Hepatocyte (in vitro differentiated cells): ENCODE measurements around the gene IGLL5. TPM values are rescaled to one million over a fixed set of nuclear protein-coding genes. Genes with fewer than 3 reads are reported as not detected.

Experiments used
- DNase-seq: peaks from one replicate; pipeline ENCODE4 v3.0.0-alpha.2; 2016; ENCODE audit warnings: low spot score
- H2AFZ ChIP-seq: fragments of 200-600 bp; sonication (generic); 2 replicates; pipeline ENCODE4 v1.6.0; 2016; ENCODE audit warnings: antibody characterized with exemption, mild to moderate bottlenecking
- H3K27ac ChIP-seq: fragments of 200-600 bp; sonication (generic); 2 replicates; pipeline ENCODE4 v1.5.1; 2016; ENCODE audit warnings: mild to moderate bottlenecking
- H3K27me3 ChIP-seq: fragments of 200-600 bp; sonication (generic); 2 replicates; pipeline ENCODE4 v1.6.1; 2016
- H3K36me3 ChIP-seq: fragments of 200-600 bp; sonication (generic); replicated peaks from 2 replicates; pipeline ENCODE4 v1.5.1; 2016; ENCODE audit warnings: low read depth; ENCODE audit not compliant: insufficient read depth
- H3K4me1 ChIP-seq: fragments of 200-600 bp; sonication (generic); 2 replicates; pipeline ENCODE4 v1.5.1; 2016; ENCODE audit warnings: mild to moderate bottlenecking, moderate library complexity; ENCODE audit not compliant: insufficient read depth
- H3K4me2 ChIP-seq: fragments of 200-600 bp; sonication (generic); 2 replicates; pipeline ENCODE4 v1.6.0; 2016
- H3K4me3 ChIP-seq: fragments of 200-600 bp; sonication (generic); 2 replicates; pipeline ENCODE4 v1.5.1; 2016; ENCODE audit warnings: mild to moderate bottlenecking
- H3K79me2 ChIP-seq: fragments of 200-600 bp; sonication (generic); 2 replicates; pipeline ENCODE4 v1.6.0; 2017; ENCODE audit warnings: mild to moderate bottlenecking
- H3K9me2 ChIP-seq: fragments of 200-600 bp; sonication (generic); replicated peaks from 2 replicates; pipeline ENCODE4 v1.6.0; 2017; ENCODE audit warnings: mild to moderate bottlenecking; ENCODE audit not compliant: insufficient read depth
- H3K9me3 ChIP-seq: fragments of 200-600 bp; sonication (generic); 2 replicates; pipeline ENCODE4 v1.5.1; 2016; ENCODE audit warnings: low read depth, mild to moderate bottlenecking
- H4K20me1 ChIP-seq: fragments of 200-600 bp; sonication (generic); 2 replicates; pipeline ENCODE4 v1.6.0; 2016; ENCODE audit warnings: mild to moderate bottlenecking; ENCODE audit not compliant: insufficient read depth, poor library complexity, severe bottlenecking
- CTCF ChIP-seq: fragments of 200-600 bp; sonication (generic); IDR thresholded peaks from 2 replicates; pipeline ENCODE4 v1.5.1; 2016; ENCODE audit warnings: antibody characterized with exemption, mild to moderate bottlenecking; ENCODE audit not compliant: poor library complexity
- EZH2 ChIP-seq: fragments of 200-600 bp; sonication (generic); IDR thresholded peaks from 2 replicates; pipeline ENCODE4 v1.6.1; 2016; ENCODE audit warnings: antibody characterized with exemption, mild to moderate bottlenecking, borderline replicate concordance
- EZH2phosphoT487 ChIP-seq: fragments of 200-600 bp; sonication (generic); IDR thresholded peaks from one replicate; pipeline ENCODE4 v1.6.1; 2018; ENCODE audit warnings: antibody characterized with exemption, mild to moderate bottlenecking, low read depth, moderate library complexity; ENCODE audit not compliant: unreplicated experiment, severe bottlenecking
- WGBS: methylation state at CpG from one replicate; pipeline ENCODE4 v1.1.6; 2016; ENCODE audit warnings: low lambda C conversion rate; ENCODE audit errors: missing lambda C conversion rate; 5-methylcytosine and 5-hydroxymethylcytosine counted together
- polyA plus RNA-seq: library from polyadenylated mRNA; unstranded; fragments of >200 nt; fragmentation: Nextera tagmentation; extraction: Ambion mirVana; gene quantifications from 2 replicates; pipeline ENCODE4 v1.2.1, GENCODE V29; 2016
- total RNA-seq: library from RNA; depleted of rRNA; stranded (reverse); fragments of >200 nt; gene quantifications from 2 replicates; pipeline ENCODE4 v1.2.3, GENCODE V29; 2014

Gene IGLL5
- total and polyA plus RNA-seq, 2 experiments from 2014 or later: not detected

- Histone ChIP-seq H3K4me3 (no peak overlapping the region), H3K79me2 (no peaks in the 10 kb centered on the region), H3K36me3 (no peaks in the 10 kb centered on the region), H3K27ac (no peak overlapping the region), H3K4me1 (no peaks in the 10 kb centered on the region), H3K9me3 (no peaks in the 10 kb centered on the region), H3K27me3 (no peaks in the 10 kb centered on the region), H2AFZ (no peak overlapping the region), H3K4me2 (no peak overlapping the region), H3K9me2 (no peaks in the 10 kb centered on the region), H4K20me1 (no peaks in the 10 kb centered on the region)
- no peak for TF ChIP-seq EZH2
- no peak for TF ChIP-seq EZH2phosphoT487
- no peak for TF ChIP-seq CTCF
- WGBS: 84% methylated on average over 6 of the region's 6 CpGs
- DNase-seq: no peak
These were observed 53.5 kb downstream of the IGLL5 start for GRCh38 chr22:22940961-22941605.

GRCh38 chr22:22941831-22942510 lies 54.4 kb downstream of the IGLL5 start:
- no peaks in the 10 kb centered on the region for H4K20me1 ChIP-seq
- WGBS: 88% methylated on average over 6 of the region's 6 CpGs
- H3K9me3 ChIP-seq: no peaks in the 10 kb centered on the region
- no peaks in the 10 kb centered on the region for H3K79me2 ChIP-seq
- no peaks in the 10 kb centered on the region for H3K4me1 ChIP-seq
- H3K36me3 ChIP-seq: no peaks in the 10 kb centered on the region
- H3K27ac ChIP-seq: no peak overlapping the region
- no peaks in the 10 kb centered on the region for H3K9me2 ChIP-seq
- TF ChIP-seq CTCF: no peak
- TF ChIP-seq EZH2: no peak
- no peak for TF ChIP-seq EZH2phosphoT487
- no peak overlapping the region for H3K4me2 ChIP-seq
- DNase-seq: no peak
- no peak overlapping the region for H3K4me3 ChIP-seq
- no peaks in the 10 kb centered on the region for H3K27me3 ChIP-seq
- no peak overlapping the region for H2AFZ ChIP-seq

GRCh38 chr22:22942511-22943329 lies 55.1 kb downstream of the IGLL5 start:
- H3K9me3 ChIP-seq: no peaks in the 10 kb centered on the region
- H3K4me3 ChIP-seq: no peak overlapping the region
- 54% methylated on average over 12 of the region's 12 CpGs for WGBS
- no peaks in the 10 kb centered on the region for H3K4me1 ChIP-seq
- no peaks in the 10 kb centered on the region for H3K27me3 ChIP-seq
- H3K27ac ChIP-seq: no peak overlapping the region
- no peaks in the 10 kb centered on the region for H4K20me1 ChIP-seq
- no peaks in the 10 kb centered on the region for H3K79me2 ChIP-seq
- peak; percentile 84 for DNase-seq
- no peak overlapping the region for H3K4me2 ChIP-seq
- TF ChIP-seq EZH2phosphoT487 (no peak), EZH2 (no peak), CTCF (peak; percentile 73)
- no peak overlapping the region for H2AFZ ChIP-seq
- H3K36me3 ChIP-seq: no peaks in the 10 kb centered on the region
- H3K9me2 ChIP-seq: no peaks in the 10 kb centered on the region
